H9 (cell line): ENCODE data around the gene AMBRA1. TPM values are rescaled to one million over a fixed set of nuclear protein-coding genes. Genes with fewer than 3 reads are reported as not detected.

Experiments
- DNase-seq: peaks from one replicate; pipeline ENCODE4 v3.0.0-alpha.2; 2017
- H2AFZ ChIP-seq: one replicate; pipeline ENCODE4 v1.6.1; 2013; ENCODE audit warnings: mild to moderate bottlenecking, low read length, control low read depth, moderate library complexity
- H2AK5ac ChIP-seq: 2 replicates; pipeline ENCODE4 v1.6.1; 2013; ENCODE audit warnings: low read length, control low read depth, mixed read lengths; ENCODE audit not compliant: insufficient read length
- H2BK120ac ChIP-seq: one replicate; pipeline ENCODE4 v1.6.1; 2013; ENCODE audit warnings: low read depth, mild to moderate bottlenecking, low read length, control low read depth, inconsistent platforms; ENCODE audit not compliant: poor library complexity, severe bottlenecking
- H2BK12ac ChIP-seq: 2 replicates; pipeline ENCODE4 v1.6.1; 2013; ENCODE audit warnings: low read length, control low read depth, mixed read lengths, low read depth; ENCODE audit not compliant: insufficient read length
- H2BK15ac ChIP-seq: 2 replicates; pipeline ENCODE4 v1.6.1; 2013; ENCODE audit warnings: low read depth, low read length, control low read depth
- H2BK20ac ChIP-seq: one replicate; pipeline ENCODE4 v1.6.1; 2013; ENCODE audit warnings: low read depth, mild to moderate bottlenecking, low read length, control low read depth, inconsistent platforms; ENCODE audit not compliant: poor library complexity, severe bottlenecking
- H2BK5ac ChIP-seq: 2 replicates; pipeline ENCODE4 v1.6.1; 2013; ENCODE audit warnings: low read length, control low read depth, mixed read lengths; ENCODE audit not compliant: insufficient read length
- H3K14ac ChIP-seq: 2 replicates; pipeline ENCODE4 v1.6.1; 2013; ENCODE audit warnings: low read length, control low read depth; ENCODE audit not compliant: insufficient read depth
- H3K18ac ChIP-seq: 2 replicates; pipeline ENCODE4 v1.6.1; 2013; ENCODE audit warnings: low read depth, mild to moderate bottlenecking, mixed read lengths, low read length, control low read depth; ENCODE audit not compliant: insufficient read length
- H3K23ac ChIP-seq: 2 replicates; pipeline ENCODE4 v1.6.1; 2013; ENCODE audit warnings: low read length, control low read depth, mixed read lengths, low read depth; ENCODE audit not compliant: insufficient read length
- H3K23me2 ChIP-seq: 2 replicates; pipeline ENCODE4 v1.6.1; 2013; ENCODE audit warnings: low read depth, mild to moderate bottlenecking, mixed read lengths, low read length, control low read depth; ENCODE audit not compliant: insufficient read length, poor library complexity, severe bottlenecking
- H3K27ac ChIP-seq: 2 replicates; pipeline ENCODE4 v1.5.1; 2013; ENCODE audit warnings: low read length, control low read depth, mixed read lengths, low read depth; ENCODE audit not compliant: insufficient read length
- H3K27me3 ChIP-seq: 2 replicates; pipeline ENCODE4 v1.6.1; 2013; ENCODE audit warnings: low read length, control low read depth, inconsistent platforms; ENCODE audit not compliant: insufficient read depth
- H3K4ac ChIP-seq: 2 replicates; pipeline ENCODE4 v1.6.1; 2013; ENCODE audit warnings: low read depth, mild to moderate bottlenecking, control low read depth, inconsistent platforms, low read length, moderate library complexity
- H3K4me1 ChIP-seq: 2 replicates; pipeline ENCODE4 v1.6.1; 2013; ENCODE audit warnings: low read length, control low read depth, inconsistent platforms; ENCODE audit not compliant: insufficient read depth
- H3K4me2 ChIP-seq: 2 replicates; pipeline ENCODE4 v1.6.1; 2013; ENCODE audit warnings: low read length, control low read depth, mixed read lengths; ENCODE audit not compliant: insufficient read length, insufficient read depth
- H3K56ac ChIP-seq: 2 replicates; pipeline ENCODE4 v1.6.1; 2013; ENCODE audit warnings: low read depth, mild to moderate bottlenecking, mixed read lengths, low read length, control low read depth; ENCODE audit not compliant: insufficient read length
- H3K79me1 ChIP-seq: 2 replicates; pipeline ENCODE4 v1.6.1; 2013; ENCODE audit warnings: low read depth, mild to moderate bottlenecking, moderate library complexity, low read length, control low read depth, inconsistent platforms; ENCODE audit not compliant: insufficient read depth, poor library complexity, severe bottlenecking
- H3K79me2 ChIP-seq: 2 replicates; pipeline ENCODE4 v1.6.1; 2013; ENCODE audit warnings: low read length, control low read depth, inconsistent platforms; ENCODE audit not compliant: insufficient read depth
- H3K9ac ChIP-seq: 2 replicates; pipeline ENCODE4 v1.6.1; 2013; ENCODE audit warnings: low read length, control low read depth, mixed read lengths; ENCODE audit not compliant: insufficient read length; ENCODE audit errors: extremely low read depth
- H3K9me3 ChIP-seq: one replicate; pipeline ENCODE4 v1.6.1; 2013; ENCODE audit warnings: low read depth, low read length, inconsistent platforms; ENCODE audit not compliant: control insufficient read depth
- H3T11ph ChIP-seq: one replicate; pipeline ENCODE4 v1.6.1; 2013; ENCODE audit warnings: mild to moderate bottlenecking, low read length, control low read depth, inconsistent platforms
- H4K20me1 ChIP-seq: one replicate; pipeline ENCODE4 v1.6.1; 2013; ENCODE audit not compliant: control insufficient read depth, insufficient read length, insufficient read depth
- H4K5ac ChIP-seq: 2 replicates; pipeline ENCODE4 v1.6.1; 2013; ENCODE audit warnings: low read depth, mild to moderate bottlenecking, mixed read lengths, low read length, control low read depth; ENCODE audit not compliant: insufficient read length
- H4K8ac ChIP-seq: replicated peaks from 2 replicates; pipeline ENCODE4 v1.6.1; 2013; ENCODE audit warnings: low read length, control low read depth, mixed read lengths, low read depth; ENCODE audit not compliant: insufficient read length
- H4K91ac ChIP-seq: 2 replicates; pipeline ENCODE4 v1.6.1; 2013; ENCODE audit warnings: low read depth, mild to moderate bottlenecking, moderate library complexity, mixed read lengths, low read length, control low read depth; ENCODE audit not compliant: insufficient read length
- H3K27ac Mint-ChIP-seq, 3 experiments: 2 replicates in 2 of 3; 3 replicates in 1 of 3; pipeline ENCODE4 v1.8.0; 2020 to 2021; ENCODE audit warnings: mixed read lengths in 3 of 3, mild to moderate bottlenecking in 1 of 3, moderate library complexity in 1 of 3
- H3K27me3 Mint-ChIP-seq: 2 replicates; pipeline ENCODE4 v1.8.0; 2021; ENCODE audit warnings: low read depth, mild to moderate bottlenecking, moderate library complexity, mixed read lengths
- H3K36me3 Mint-ChIP-seq, 3 experiments: 2 replicates in 2 of 3; 3 replicates in 1 of 3; pipeline ENCODE4 v1.8.0; 2020 to 2021; ENCODE audit warnings: low read depth in 3 of 3, mixed read lengths in 3 of 3; ENCODE audit not compliant: insufficient read depth in 1 of 3
- H3K4me1 Mint-ChIP-seq, 2 experiments: 2 replicates each; pipeline ENCODE4 v1.8.0; 2020; ENCODE audit warnings: mixed read lengths in 2 of 2
- H3K4me3 Mint-ChIP-seq, 2 experiments: 2 replicates in 1 of 2; 3 replicates in 1 of 2; pipeline ENCODE4 v1.8.0; 2020 to 2021; ENCODE audit warnings: mild to moderate bottlenecking in 2 of 2, mixed read lengths in 2 of 2, moderate library complexity in 1 of 2
- H3K9me3 Mint-ChIP-seq, 2 experiments: 2 replicates in 1 of 2; 3 replicates in 1 of 2; pipeline ENCODE4 v1.8.0; 2020; ENCODE audit warnings: mild to moderate bottlenecking in 2 of 2, mixed read lengths in 2 of 2, moderate library complexity in 1 of 2
- WGBS: extraction: QIAGEN DNeasy Blood & Tissue Kit; methylation state at CpG from one replicate; pipeline ENCODE4 v1.1.7; 2013; ENCODE audit warnings: missing lambda C conversion rate, low lambda C conversion rate, mixed read lengths; ENCODE audit not compliant: insufficient read length; ENCODE audit errors: extremely low coverage; 5-methylcytosine and 5-hydroxymethylcytosine counted together
- total RNA-seq: library from RNA; stranded (reverse); gene quantifications from 2 replicates; pipeline ENCODE4 v1.2.1, GENCODE V29; 2021
- TF ChIP-seq, protein P1 (sequence below): fragments of 200-600 bp; sonication (generic); conservative IDR thresholded peaks from 3 replicates; pipeline ENCODE4 v1.8.0; 2021; ENCODE audit warnings: antibody characterized with exemption, mild to moderate bottlenecking

AMBRA1 gene
- total RNA-seq, 1 experiment from 2014 or later = 37.5 TPM

DNA sequence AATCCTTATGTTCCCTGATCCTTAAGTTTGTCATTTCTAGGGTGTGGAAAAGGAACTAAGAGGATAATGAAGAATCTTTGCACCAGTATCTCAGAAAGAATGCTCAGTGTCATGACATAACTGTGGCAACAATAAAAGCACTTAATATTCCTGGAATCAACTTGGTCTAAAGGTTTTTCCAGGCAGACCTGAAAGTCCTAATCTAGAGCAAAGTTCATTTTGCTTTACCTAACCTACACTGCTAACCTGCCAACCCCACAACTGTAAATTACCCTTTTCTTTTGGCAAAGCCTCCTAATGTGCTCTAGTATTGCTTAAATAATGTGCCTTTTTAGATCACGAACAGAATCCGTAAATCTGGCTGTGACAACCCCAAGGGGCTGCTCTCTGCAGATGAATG, 82.5 kb downstream of the AMBRA1 start:
- Histone ChIP-seq H3T11ph (no peak overlapping the region), H4K20me1 (no peaks in the 10 kb centered on the region), H3K9me3 (no peaks in the 10 kb centered on the region), H3K23me2 (no peaks in the 10 kb centered on the region), H2AFZ (no peak overlapping the region), H2BK20ac (no peak overlapping the region), H4K8ac (no peak overlapping the region), H3K4me2 (no peak overlapping the region), H4K5ac (no peak overlapping the region), H3K9ac (no peak overlapping the region), H3K27me3 (no peaks in the 10 kb centered on the region), H2BK15ac (no peak overlapping the region), H3K79me2 (no peaks in the 10 kb centered on the region), H2BK120ac (no peak overlapping the region), H4K91ac (no peak overlapping the region), H3K56ac (no peak overlapping the region), H3K79me1 (no peaks in the 10 kb centered on the region), H3K23ac (no peak overlapping the region), H3K14ac (no peak overlapping the region), H3K27ac (no peak overlapping the region), H2AK5ac (no peak overlapping the region), H3K18ac (no peak overlapping the region), H3K4me1 (peaks cover 3% of the 10 kb centered on the region), H3K4ac (no peak overlapping the region), H2BK5ac (no peak overlapping the region), H2BK12ac (no peak overlapping the region)
- Mint-ChIP-seq H3K27ac (no peak overlapping the region; a peak in 1 of 7 replicates), H3K4me1 (peaks cover 33 to 38% of the 10 kb centered on the region in 2 experiments), H3K9me3 (no peaks in the 10 kb centered on the region), H3K36me3 (peaks cover 8 to 11% (median 10%) of the 10 kb centered on the region in 3 experiments), H3K27me3 (no peaks in the 10 kb centered on the region), H3K4me3 (no peak overlapping the region)
- DNase-seq = no peak
- no CpG with 5 or more reads among the region's 2 CpGs for WGBS
- TF ChIP-seq, protein P1, sequence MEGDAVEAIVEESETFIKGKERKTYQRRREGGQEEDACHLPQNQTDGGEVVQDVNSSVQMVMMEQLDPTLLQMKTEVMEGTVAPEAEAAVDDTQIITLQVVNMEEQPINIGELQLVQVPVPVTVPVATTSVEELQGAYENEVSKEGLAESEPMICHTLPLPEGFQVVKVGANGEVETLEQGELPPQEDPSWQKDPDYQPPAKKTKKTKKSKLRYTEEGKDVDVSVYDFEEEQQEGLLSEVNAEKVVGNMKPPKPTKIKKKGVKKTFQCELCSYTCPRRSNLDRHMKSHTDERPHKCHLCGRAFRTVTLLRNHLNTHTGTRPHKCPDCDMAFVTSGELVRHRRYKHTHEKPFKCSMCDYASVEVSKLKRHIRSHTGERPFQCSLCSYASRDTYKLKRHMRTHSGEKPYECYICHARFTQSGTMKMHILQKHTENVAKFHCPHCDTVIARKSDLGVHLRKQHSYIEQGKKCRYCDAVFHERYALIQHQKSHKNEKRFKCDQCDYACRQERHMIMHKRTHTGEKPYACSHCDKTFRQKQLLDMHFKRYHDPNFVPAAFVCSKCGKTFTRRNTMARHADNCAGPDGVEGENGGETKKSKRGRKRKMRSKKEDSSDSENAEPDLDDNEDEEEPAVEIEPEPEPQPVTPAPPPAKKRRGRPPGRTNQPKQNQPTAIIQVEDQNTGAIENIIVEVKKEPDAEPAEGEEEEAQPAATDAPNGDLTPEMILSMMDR = no peak
